ENCODE measurements around the gene FZR1. TPM values are rescaled to one million over a fixed set of nuclear protein-coding genes. Genes with fewer than 3 reads are reported as not detected.

Gene FZR1
- total and polyA plus RNA-seq, 2 of the 13 experiments (the other 11 are each of a cell fraction or from before 2014, with no cell fraction given) = 29.0 to 30.8 TPM

GRCh38 chr19:3557461-3558248 lies 51.5 kb downstream of the FZR1 start, which contains the start of gene MFSD12 (continued):
- TF ChIP-seq ZNF142 (CRISPR knock-in tag; IDR thresholded peaks at IDR 0.05) = no peak
- TF ChIP-seq ZNF703 (CRISPR knock-in tag; IDR thresholded peaks at IDR 0.05; ENCODE audit: borderline replicate concordance) = no peak
- peak; percentile 68; the same call in 1 of the 2 replicates for TF ChIP-seq RFXAP (CRISPR knock-in tag; IDR thresholded peaks at IDR 0.05; ENCODE audit: borderline replicate concordance)
- TF ChIP-seq ZSCAN29 (CRISPR knock-in tag; conservative IDR thresholded peaks at IDR 0.05) = no peak
- 0 out of 2 replicates have a peak, but pooled peaks have one; percentile 22 for TF ChIP-seq HMG20B (CRISPR knock-in tag; conservative IDR thresholded peaks at IDR 0.05)
- TF ChIP-seq ZFP82 (CRISPR knock-in tag; IDR thresholded peaks at IDR 0.05; ENCODE audit: borderline replicate concordance) = 0 out of 2 replicates have a peak, but pooled peaks have one; percentile 33
- no peak for TF ChIP-seq ELF4 (CRISPR knock-in tag; IDR thresholded peaks at IDR 0.05; ENCODE audit: borderline replicate concordance)
- TF ChIP-seq LCORL (IDR thresholded peaks at IDR 0.05) = no peak
- no peak for TF ChIP-seq LCORL (CRISPR knock-in tag; IDR thresholded peaks at IDR 0.05)
- no peak for TF ChIP-seq ZNF605 (CRISPR knock-in tag; IDR thresholded peaks at IDR 0.05)
- TF ChIP-seq ZNF562 (CRISPR knock-in tag; IDR thresholded peaks at IDR 0.05; ENCODE audit: borderline replicate concordance) = no peak
- 0 out of 2 replicates have a peak, but pooled peaks have one; percentile 46 for TF ChIP-seq ZFP36L1 (CRISPR knock-in tag; IDR thresholded peaks at IDR 0.05)
- TF ChIP-seq CREBL2 (CRISPR knock-in tag; IDR thresholded peaks at IDR 0.05; ENCODE audit: borderline replicate concordance) = no peak
- TF ChIP-seq PBX3 (CRISPR knock-in tag; IDR thresholded peaks at IDR 0.05; ENCODE audit: borderline replicate concordance) = no peak
- no peak for TF ChIP-seq STAT6 (CRISPR knock-in tag; IDR thresholded peaks at IDR 0.05; ENCODE audit: borderline replicate concordance)
- TF ChIP-seq ZNF777 (CRISPR knock-in tag; IDR thresholded peaks at IDR 0.05) = peak; percentile 87

All from HepG2 (cell line).